Umbilical cord (tissue), 1 donor: ENCODE data around the gene MAN1C1. TPM values are rescaled to one million over a fixed set of nuclear protein-coding genes. Genes with fewer than 3 reads are reported as not detected.

ENCODE experiments used
- total RNA-seq: library from RNA; depleted of rRNA; stranded (reverse); fragments of >200 nt; gene quantifications from one replicate; pipeline ENCODE4 v1.2.3, GENCODE V29; 2014; ENCODE audit warnings: low replicate concordance; ENCODE audit not compliant: insufficient read depth

The MAN1C1 gene
- total RNA-seq, 1 donor from 2014 or later: 16.9 TPM

Other genes with a start within 250 kb of the MAN1C1 start
- 1.4 TPM for gene RHCE, start 196.0 kb upstream of the MAN1C1 start, total RNA-seq
- 34.9 TPM for gene MACO1, start 185.9 kb upstream of the MAN1C1 start, total RNA-seq
- gene LDLRAP1, start 73.2 kb upstream of the MAN1C1 start, total RNA-seq: 20.9 TPM
- gene SELENON, start 183.4 kb downstream of the MAN1C1 start, total RNA-seq: 17.8 TPM
- gene MTFR1L, start 203.2 kb downstream of the MAN1C1 start, total RNA-seq: 41.4 TPM
- gene AUNIP, start 242.7 kb downstream of the MAN1C1 start, total RNA-seq: 1.4 TPM